ENCODE measurements around the gene ALB.

The ALB gene

DNA sequence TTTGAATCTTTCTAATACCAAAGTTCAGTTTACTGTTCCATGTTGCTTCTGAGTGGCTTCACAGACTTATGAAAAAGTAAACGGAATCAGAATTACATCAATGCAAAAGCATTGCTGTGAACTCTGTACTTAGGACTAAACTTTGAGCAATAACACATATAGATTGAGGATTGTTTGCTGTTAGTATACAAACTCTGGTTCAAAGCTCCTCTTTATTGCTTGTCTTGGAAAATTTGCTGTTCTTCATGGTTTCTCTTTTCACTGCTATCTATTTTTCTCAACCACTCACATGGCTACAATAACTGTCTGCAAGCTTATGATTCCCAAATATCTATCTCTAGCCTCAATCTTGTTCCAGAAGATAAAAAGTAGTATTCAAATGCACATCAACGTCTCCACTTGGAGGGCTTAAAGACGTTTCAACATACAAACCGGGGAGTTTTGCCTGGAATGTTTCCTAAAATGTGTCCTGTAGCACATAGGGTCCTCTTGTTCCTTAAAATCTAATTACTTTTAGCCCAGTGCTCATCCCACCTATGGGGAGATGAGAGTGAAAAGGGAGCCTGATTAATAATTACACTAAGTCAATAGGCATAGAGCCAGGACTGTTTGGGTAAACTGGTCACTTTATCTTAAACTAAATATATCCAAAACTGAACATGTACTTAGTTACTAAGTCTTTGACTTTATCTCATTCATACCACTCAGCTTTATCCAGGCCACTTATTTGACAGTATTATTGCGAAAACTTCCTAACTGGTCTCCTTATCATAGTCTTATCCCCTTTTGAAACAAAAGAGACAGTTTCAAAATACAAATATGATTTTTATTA is 28.3 kb downstream of the ALB start:
- DNase-seq: no peak

DNA sequence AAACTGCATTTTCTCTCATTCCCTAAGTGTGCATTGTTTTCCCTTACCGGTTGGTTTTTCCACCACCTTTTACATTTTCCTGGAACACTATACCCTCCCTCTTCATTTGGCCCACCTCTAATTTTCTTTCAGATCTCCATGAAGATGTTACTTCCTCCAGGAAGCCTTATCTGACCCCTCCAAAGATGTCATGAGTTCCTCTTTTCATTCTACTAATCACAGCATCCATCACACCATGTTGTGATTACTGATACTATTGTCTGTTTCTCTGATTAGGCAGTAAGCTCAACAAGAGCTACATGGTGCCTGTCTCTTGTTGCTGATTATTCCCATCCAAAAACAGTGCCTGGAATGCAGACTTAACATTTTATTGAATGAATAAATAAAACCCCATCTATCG is 29.1 kb downstream of the ALB start:
- DNase-seq: no peak

DNA sequence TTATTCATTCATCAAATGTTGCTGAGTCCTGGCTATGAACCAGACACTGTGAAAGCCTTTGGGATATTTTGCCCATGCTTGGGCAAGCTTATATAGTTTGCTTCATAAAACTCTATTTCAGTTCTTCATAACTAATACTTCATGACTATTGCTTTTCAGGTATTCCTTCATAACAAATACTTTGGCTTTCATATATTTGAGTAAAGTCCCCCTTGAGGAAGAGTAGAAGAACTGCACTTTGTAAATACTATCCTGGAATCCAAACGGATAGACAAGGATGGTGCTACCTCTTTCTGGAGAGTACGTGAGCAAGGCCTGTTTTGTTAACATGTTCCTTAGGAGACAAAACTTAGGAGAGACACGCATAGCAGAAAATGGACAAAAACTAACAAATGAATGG is 30.2 kb downstream of the ALB start:
- DNase-seq: no peak

DNA sequence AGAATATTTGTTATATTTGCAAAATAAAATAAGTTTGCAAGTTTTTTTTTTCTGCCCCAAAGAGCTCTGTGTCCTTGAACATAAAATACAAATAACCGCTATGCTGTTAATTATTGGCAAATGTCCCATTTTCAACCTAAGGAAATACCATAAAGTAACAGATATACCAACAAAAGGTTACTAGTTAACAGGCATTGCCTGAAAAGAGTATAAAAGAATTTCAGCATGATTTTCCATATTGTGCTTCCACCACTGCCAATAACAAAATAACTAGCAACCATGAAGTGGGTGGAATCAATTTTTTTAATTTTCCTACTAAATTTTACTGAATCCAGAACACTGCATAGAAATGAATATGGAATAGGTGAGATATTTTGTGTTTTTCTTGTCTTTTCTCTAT is 31.9 kb downstream of the ALB start, which contains the start of gene AFP:
Gene AFP (plus strand): TSS at position 238 of the 400 bp plus-strand sequence. CDS start 42 bp downstream, at position 280.
- no peak for DNase-seq

DNA sequence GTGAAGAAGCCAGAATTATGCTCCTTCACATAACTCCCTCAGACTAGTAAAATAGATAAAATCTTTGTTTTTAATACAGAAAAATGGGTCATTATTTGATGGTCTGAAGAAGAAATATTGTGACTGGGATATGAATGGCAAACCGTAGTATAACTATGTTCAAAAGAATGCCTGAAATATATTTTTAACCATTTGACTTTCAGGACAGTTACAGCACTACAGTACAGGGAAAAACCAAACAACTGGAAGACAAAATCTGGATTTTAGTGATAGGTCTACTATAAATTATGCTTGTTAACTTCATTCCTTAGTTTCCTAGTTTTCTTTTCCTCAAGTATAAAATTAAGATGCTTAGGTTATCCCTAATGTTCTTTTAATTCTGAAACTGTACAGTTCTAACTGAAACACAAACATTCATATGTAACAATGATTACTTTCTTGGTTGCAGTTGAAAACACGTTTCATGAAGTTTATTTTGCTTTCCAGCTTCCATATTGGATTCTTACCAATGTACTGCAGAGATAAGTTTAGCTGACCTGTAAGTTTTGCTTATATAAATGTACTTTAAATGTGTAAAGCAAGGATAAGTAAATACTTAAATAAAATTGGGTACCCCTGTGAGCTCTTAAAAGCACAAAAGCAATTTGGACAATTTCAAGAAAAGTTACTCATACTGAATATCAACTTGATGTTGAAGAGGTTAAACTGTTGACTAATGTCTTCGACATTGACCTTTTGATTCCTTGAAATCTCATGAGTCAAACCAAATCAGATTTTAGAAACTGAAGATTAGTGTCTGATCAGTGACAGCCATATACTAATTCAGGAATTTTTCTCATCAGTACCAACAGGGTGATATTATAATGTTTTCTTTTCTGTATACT is 32.8 kb downstream of the ALB start:
- no peak for DNase-seq

DNA sequence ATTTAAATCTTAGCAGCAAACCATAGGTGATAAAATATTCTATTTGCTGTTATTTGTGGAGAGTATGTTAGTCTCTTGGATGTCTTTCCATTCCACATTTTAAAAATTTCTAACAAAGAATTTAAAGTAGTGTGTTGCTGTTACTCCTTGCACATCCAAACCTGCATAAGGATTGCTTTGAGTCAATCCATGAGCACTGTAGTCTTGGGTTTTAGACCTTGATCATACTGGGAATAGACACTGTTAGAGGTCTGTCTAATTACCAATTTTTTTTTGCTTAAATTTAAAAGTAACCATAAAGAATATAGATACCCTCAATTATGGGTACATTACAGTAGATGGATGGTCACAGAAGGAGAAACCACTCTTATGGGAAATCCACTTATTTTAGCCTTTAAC is 33.5 kb downstream of the ALB start:
- DNase-seq: no peak

DNA sequence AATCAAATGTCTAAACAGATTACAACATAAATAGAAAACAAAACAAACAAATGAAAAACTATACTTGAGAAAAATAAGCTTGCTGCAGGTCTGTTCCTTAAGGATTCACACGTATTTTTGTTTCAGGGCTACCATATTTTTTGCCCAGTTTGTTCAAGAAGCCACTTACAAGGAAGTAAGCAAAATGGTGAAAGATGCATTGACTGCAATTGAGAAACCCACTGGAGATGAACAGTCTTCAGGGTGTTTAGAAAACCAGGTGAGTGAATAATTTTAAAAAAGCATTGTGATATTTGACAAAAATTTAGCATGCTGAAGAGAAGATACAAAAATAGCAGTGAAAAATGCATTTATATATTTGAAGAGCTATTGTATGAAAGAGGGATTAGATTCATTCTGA is 34.0 kb downstream of the ALB start:
- no peak for DNase-seq

DNA sequence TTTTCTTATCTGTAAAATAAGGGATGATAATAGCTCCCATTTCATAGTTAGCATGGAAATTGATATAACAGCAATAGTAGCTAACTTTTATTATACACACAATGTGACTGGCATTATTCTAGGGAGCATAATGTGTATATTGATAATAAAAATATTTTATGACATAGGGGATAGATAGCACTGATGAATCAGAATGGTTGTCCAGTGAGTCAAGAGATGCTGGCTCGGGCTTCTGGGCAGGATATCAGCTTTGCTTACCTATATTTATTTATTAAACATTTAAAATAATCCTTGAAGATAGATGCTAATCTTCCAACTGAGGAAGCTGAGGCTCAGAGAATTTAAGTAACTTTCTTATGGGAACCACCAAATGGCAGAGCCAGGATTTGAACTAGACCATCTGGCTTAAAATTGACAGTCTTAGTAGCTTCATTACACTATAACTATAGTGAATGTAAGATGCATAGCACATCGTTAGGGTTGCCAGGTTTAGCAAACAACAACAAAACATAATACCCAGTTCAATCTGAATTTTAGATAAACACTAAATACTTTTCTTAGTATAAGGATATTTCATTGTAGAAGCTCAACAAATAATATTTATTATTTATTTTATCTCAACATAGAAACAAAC is 34.6 kb downstream of the ALB start:
- DNase-seq: no peak

DNA sequence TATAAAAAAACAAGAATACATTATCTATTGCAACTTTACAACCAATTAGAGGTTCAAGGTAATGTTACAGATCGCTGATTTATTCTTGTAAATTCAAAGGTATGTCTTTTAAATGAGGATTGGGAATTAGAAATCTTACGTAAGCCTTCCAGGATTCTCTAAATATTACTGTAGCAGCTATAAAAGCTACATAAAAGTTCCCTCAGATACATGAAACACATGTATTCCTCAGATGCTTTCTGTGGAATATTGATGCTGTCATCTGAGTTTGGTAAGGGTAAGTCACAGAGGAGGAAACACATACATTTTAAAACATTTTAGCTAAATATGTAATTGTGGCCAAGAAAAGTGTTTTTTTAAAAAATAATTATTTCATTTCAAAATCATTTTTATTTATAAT is 35.4 kb downstream of the ALB start:
- no peak for DNase-seq

DNA sequence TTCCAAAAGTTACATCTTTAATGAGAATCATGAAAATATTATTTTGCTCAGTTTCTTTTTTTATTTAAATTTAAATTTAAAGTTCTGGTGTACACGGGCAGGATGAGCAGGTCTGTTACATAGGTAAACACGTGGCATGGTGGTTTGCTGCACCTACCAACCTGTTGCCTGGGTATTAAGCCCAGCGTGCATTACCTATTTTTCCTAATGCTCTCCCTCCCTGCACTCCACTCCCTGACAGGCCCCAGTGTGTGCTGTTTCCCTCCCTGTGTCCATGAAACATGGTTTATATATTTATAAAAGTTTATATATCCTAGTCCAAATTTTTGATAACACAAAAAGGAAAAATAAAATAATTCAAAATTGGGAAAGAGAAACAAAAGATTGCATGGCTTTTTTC is 35.9 kb downstream of the ALB start:
- no peak for DNase-seq

DNA sequence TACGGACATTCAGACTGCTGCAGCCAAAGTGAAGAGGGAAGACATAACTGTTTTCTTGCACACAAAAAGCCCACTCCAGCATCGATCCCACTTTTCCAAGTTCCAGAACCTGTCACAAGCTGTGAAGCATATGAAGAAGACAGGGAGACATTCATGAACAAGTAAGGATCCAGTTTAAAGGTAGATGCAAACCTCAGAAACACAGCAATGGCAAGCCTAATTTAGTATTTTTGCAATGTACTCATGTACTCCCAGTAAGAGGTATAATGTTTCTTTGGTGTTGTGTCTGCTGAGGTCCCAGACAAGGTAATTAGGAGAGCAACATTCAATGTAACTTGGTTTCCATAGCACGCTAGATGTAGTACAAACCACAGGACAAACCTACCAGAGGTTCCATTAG is 36.6 kb downstream of the ALB start:
- DNase-seq: no peak

DNA sequence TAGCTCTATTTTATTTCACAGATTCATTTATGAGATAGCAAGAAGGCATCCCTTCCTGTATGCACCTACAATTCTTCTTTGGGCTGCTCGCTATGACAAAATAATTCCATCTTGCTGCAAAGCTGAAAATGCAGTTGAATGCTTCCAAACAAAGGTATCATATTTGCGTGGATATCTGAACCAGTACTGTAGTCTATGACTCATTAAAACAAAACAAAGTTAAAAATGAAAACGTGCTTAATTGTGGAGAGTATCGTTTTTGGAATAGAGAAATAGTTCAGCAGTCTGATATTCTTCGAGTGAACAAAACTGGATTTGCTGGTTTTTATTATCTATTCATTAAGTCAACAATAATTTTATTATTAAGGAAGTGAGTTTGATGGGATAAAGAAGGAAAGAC is 38.2 kb downstream of the ALB start:
- no peak for DNase-seq

DNA sequence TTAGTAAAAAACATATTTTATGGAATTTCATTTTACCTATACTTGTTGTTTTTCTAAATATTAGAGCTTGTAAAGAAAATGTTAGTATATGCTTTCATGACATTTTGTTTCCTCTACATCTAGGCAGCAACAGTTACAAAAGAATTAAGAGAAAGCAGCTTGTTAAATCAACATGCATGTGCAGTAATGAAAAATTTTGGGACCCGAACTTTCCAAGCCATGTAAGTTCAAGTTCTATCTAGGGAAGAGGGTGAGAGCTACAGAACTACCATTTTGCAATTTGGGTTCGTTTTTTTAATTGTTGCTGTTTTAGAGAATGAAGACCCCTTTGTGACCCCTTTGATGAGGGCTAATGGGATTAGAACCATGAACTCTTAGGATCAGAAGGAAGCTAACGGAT is 39.1 kb downstream of the ALB start:
- no peak for DNase-seq

DNA sequence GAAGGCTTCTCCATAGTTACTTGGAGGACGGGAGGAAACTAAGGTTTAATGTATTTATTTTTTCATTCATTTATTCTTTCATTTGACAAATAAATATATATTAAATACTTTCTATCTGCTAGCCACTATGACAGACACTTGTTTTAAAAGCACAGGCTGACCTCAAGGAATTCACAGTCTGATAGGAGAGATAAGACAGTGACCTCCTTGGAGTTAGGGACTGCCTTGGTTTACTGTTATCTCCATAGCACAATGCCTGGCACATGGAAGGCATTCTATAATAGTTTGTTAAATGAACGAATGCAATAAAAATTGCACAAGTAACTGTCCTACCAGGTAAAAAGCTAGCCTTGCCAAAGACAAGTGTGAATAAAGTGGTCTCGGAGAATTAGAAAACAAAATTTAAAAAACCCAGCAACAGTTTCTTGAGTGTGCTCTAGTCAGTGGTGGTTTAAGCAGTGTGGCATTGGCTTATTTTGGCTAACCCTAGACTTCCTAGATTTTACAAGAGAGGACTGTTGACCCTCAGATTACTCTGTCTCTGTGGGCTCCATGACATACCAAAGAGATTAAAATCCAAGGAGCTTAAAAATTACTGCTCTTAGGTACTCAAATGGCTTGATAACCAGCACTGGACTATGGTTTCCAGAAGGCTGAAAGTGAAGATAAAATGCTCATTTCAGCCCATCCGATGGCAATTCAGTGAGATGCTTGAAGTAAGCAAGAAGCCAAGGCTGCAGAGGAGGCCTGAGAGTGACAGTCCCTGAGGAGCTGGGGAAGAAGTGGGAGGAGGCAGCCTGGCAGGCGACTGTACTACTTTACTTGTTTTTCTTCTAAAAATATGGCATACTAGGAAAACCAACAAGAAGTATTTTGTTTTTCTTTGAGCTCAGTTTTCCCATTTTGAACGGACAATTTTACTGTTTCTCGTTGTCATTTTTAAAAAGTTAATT is 41.6 kb downstream of the ALB start:
- DNase-seq: no peak

DNA sequence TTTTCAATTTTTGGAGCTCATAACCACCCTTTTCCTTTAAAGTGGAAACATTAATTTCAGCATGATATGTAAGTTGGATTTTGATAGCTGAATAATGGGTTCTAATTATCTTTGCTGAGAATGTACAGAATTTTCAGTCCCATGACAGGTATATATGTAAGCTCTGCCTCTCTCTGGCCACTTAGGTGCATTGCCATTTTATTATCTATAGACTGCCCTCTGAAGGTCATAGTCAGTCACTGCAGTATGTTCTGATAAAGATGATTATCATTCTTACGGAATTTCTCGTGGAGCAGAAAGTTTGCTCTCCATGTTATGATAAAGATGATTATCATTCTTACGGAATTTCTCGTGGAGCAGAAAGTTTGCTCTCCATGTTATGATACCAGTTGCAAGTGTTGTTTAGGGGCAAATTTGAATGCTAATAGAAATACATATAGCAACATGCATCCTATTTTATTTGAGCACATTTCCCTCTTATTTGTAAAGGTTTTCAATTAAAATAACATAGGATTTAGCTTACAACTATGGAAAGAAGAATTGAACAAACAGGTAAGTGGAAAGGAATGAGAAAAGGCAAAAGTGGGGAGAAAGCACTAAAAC is 42.4 kb downstream of the ALB start:
- DNase-seq: no peak

DNA sequence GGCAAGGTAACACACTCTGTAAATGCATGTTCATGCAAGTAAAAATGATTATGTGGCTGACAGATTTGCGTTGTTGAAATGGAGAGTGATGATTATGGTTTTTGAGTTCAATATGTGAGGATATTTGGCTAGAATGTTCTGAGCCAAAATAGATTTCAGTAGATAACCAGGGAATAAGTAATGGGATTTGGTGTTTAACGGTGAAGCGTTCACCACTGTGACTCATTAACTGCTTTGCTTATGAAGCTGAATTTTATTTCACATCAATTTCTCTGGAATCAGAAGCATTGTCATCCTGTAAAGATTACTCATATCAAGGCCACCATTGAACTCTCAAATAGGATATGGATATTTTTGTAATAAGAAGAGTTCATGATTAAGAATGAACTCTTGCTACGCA is 43.6 kb downstream of the ALB start:
- no peak for DNase-seq

DNA sequence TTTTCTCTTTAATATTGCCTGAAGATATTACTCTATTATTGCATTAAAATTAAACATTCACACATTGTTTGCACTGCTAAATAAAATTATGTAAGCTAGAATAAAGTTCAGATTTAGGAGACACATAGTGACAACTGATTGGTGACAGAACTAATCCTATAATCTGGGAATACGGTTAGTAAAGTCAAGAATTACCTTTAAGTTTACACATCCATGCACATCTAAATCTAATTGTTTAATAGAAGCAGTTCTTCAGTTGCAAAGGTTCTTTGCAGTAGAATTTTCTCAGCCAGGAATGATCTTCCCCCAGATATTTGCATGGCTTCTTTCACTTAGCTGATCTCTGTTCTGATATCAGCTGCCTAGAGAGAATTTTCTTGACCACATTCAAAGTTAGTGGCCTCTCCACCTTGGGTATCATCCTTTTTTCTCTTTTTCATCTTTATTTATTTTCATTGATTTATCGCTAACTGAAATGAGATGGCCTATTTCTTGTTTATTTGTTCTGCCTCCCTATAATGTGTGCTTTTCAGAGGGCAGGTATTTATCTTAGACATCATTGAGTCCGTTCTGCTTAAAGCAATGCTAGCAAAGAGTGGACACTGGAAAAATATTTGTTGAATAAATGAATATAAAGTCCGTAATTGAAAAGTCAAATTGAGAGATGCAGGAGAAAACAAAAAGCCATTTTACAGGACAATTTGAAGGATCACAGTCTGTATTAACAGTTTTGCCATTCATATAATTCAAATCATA is 44.5 kb downstream of the ALB start:
- no peak for DNase-seq

DNA sequence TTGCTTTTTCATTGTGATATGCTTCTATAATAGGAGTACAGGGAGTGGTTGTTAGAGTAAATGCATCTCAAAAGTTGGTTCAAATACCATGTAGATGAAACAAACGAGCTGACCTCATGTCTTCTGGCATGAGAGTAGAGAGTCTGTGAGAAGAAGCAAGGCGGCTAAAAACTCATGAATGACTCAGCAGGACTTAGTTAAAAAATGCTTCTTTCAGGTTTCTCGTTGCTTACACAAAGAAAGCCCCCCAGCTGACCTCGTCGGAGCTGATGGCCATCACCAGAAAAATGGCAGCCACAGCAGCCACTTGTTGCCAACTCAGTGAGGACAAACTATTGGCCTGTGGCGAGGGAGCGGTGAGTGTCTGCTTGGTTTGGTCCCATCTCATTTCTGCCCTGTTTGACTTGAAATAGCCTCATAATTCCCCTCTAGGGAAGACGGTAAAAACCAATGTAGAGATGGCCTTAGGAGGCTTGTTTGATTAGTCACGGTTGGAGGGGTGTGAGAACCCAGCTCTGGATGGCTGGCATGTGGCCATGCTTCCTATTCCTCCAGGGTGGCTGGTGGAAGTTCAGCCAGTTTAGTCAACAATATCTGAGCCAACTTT is 46.4 kb downstream of the ALB start:
- DNase-seq: no peak

DNA sequence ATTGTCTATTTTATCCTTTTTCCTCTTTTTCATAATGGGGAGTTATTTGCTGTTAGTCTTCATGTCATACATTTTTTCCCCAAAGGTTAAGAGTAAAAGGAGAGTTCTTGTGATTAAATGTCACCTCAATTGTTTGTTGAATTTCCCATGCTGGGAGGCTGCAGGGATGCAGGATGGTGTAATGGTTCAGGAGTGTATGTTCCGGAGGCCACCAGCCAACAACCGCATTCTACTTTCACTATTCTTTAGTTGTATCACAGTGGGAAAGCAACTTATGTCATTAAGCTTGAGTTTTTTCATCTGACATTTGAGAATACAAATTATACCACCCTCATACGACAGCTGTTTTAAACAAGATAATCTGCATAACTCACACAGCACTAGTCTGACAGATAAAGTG is 47.3 kb downstream of the ALB start:
- no peak for DNase-seq

DNA sequence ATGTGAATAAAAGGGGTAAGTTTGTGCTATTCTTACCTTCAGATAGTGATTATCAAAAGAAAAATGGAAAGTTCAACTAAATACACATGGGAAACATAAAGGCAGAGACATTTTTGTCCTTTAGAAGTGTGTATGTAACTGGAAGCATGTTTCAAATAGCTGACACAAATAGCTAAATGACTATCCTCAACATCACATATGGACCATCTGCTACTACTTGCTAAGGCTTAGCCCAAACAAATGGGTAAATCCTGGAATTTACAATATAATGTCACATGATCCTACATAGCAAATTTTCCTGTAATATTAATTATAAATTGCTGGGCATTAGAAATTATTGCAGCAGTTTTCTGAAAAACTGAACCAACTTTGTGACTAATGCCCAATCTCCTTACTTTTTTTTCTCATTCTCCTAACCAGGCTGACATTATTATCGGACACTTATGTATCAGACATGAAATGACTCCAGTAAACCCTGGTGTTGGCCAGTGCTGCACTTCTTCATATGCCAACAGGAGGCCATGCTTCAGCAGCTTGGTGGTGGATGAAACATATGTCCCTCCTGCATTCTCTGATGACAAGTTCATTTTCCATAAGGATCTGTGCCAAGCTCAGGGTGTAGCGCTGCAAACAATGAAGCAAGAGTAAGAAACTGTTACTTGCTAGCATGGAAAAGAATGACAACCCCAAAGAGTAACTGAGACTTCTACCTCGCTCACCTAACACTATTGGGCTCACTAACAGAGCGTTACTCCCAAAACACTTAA is 48.1 kb downstream of the ALB start:
- no peak for DNase-seq

Measured in activated CD8-positive, alpha-beta memory T cell treated with anti-CD3 and anti-CD28 coated beads, Interleukin-2, amount 50 U/mL, for 48 hours (primary cell).